Effector memory CD4-positive, alpha-beta T cell (primary cell): ENCODE results near the gene GCN1.

Experiments
- DNase-seq, 3 donors: peaks; one replicate each; pipeline ENCODE4 v3.0.0-alpha.2; 2020
- H3K27ac ChIP-seq: 2 replicates; pipeline ENCODE4 v1.7.0; 2013; ENCODE audit warnings: mild to moderate bottlenecking, low read length, moderate library complexity; ENCODE audit not compliant: insufficient read depth, poor library complexity, severe bottlenecking
- H3K27me3 ChIP-seq: replicated peaks from 2 replicates; pipeline ENCODE4 v1.7.0; 2013; ENCODE audit warnings: mild to moderate bottlenecking, low read length; ENCODE audit not compliant: insufficient read depth, control insufficient read depth, poor library complexity, severe bottlenecking
- H3K36me3 ChIP-seq: 2 replicates; pipeline ENCODE4 v1.7.0; 2013; ENCODE audit warnings: mild to moderate bottlenecking, low read length, moderate library complexity; ENCODE audit not compliant: control insufficient read depth, insufficient read depth
- H3K4me1 ChIP-seq: 2 replicates; pipeline ENCODE4 v1.7.0; 2013; ENCODE audit warnings: low read length, mild to moderate bottlenecking; ENCODE audit not compliant: control insufficient read depth, insufficient read depth, poor library complexity, severe bottlenecking
- H3K4me3 ChIP-seq: 2 replicates; pipeline ENCODE4 v1.7.0; 2013; ENCODE audit warnings: low read length, low read depth, mild to moderate bottlenecking; ENCODE audit not compliant: insufficient read depth, poor library complexity, severe bottlenecking
- H3K9me3 ChIP-seq: 2 replicates; pipeline ENCODE4 v1.7.0; 2013; ENCODE audit warnings: mild to moderate bottlenecking, low read length, moderate library complexity; ENCODE audit not compliant: control insufficient read depth

GCN1 gene

GRCh38 chr12:120091371-120092090 lies 103.0 kb downstream of the GCN1 start:
- Histone ChIP-seq H3K27me3 (no peaks in the 10 kb centered on the region), H3K27ac (no peak overlapping the region), H3K36me3 (peaks cover 16% of the 10 kb centered on the region), H3K4me1 (peaks cover 4% of the 10 kb centered on the region), H3K9me3 (no peaks in the 10 kb centered on the region), H3K4me3 (no peak overlapping the region)
- DNase-seq: no peak

GRCh38 chr12:120090626-120091295 lies 103.8 kb downstream of the GCN1 start:
- Histone ChIP-seq H3K4me1 (peaks cover 4% of the 10 kb centered on the region), H3K27me3 (no peaks in the 10 kb centered on the region), H3K27ac (no peak overlapping the region), H3K4me3 (no peak overlapping the region), H3K36me3 (peaks cover 10% of the 10 kb centered on the region), H3K9me3 (no peaks in the 10 kb centered on the region)
- DNase-seq: no peak

- Histone ChIP-seq H3K27ac (no peak overlapping the region), H3K9me3 (no peaks in the 10 kb centered on the region), H3K36me3 (peaks cover 10% of the 10 kb centered on the region), H3K4me3 (no peak overlapping the region), H3K4me1 (peaks cover 4% of the 10 kb centered on the region), H3K27me3 (no peaks in the 10 kb centered on the region)
- DNase-seq: no peak
These were observed 104.3 kb downstream of the GCN1 start for GRCh38 chr12:120090206-120090605.

- Histone ChIP-seq H3K36me3 (peaks cover 10% of the 10 kb centered on the region), H3K27me3 (no peaks in the 10 kb centered on the region), H3K4me3 (no peak overlapping the region), H3K9me3 (no peaks in the 10 kb centered on the region), H3K4me1 (peaks cover 4% of the 10 kb centered on the region), H3K27ac (no peak overlapping the region)
- DNase-seq: no peak
These were observed 104.7 kb downstream of the GCN1 start for GRCh38 chr12:120089796-120090195.

GRCh38 chr12:120089105-120089504 lies 105.4 kb downstream of the GCN1 start:
- Histone ChIP-seq H3K36me3 (peaks cover 10% of the 10 kb centered on the region), H3K27ac (no peak overlapping the region), H3K4me3 (no peak overlapping the region), H3K9me3 (no peaks in the 10 kb centered on the region), H3K27me3 (no peaks in the 10 kb centered on the region), H3K4me1 (peaks cover 4% of the 10 kb centered on the region)
- DNase-seq: no peak

GRCh38 chr12:120086801-120087621 lies 107.5 kb downstream of the GCN1 start:
- peak; percentile 99 to 100 (median 100) for DNase-seq
- Histone ChIP-seq H3K27me3 (no peaks in the 10 kb centered on the region), H3K27ac (peak overlapping the region; percentile 64), H3K9me3 (no peaks in the 10 kb centered on the region), H3K4me1 (peaks cover 4% of the 10 kb centered on the region), H3K4me3 (peak overlapping the region; percentile 39), H3K36me3 (peaks cover 10% of the 10 kb centered on the region)

GRCh38 chr12:120085920-120086645 lies 108.4 kb downstream of the GCN1 start:
- no peak overlapping the region for H3K4me3 ChIP-seq
- peaks cover 4% of the 10 kb centered on the region for H3K4me1 ChIP-seq
- no peaks in the 10 kb centered on the region for H3K9me3 ChIP-seq
- peaks cover 10% of the 10 kb centered on the region for H3K36me3 ChIP-seq
- no peak for DNase-seq
- H3K27ac ChIP-seq: peak overlapping the region; percentile 64
- H3K27me3 ChIP-seq: no peaks in the 10 kb centered on the region

GRCh38 chr12:120081641-120082040 lies 112.9 kb downstream of the GCN1 start:
- no peak for DNase-seq
- Histone ChIP-seq H3K27me3 (no peaks in the 10 kb centered on the region), H3K27ac (no peak overlapping the region), H3K4me3 (no peak overlapping the region), H3K4me1 (no peaks in the 10 kb centered on the region), H3K36me3 (no peaks in the 10 kb centered on the region), H3K9me3 (no peaks in the 10 kb centered on the region)

GRCh38 chr12:120079411-120080400 lies 114.8 kb downstream of the GCN1 start:
- no peaks in the 10 kb centered on the region for H3K36me3 ChIP-seq
- no peak for DNase-seq

More at GRCh38 chr12:120079411-120080400, 114.8 kb downstream of the GCN1 start:
- H3K4me1 ChIP-seq: peaks cover 7% of the 10 kb centered on the region
- no peak overlapping the region for H3K27ac ChIP-seq
- H3K9me3 ChIP-seq: no peaks in the 10 kb centered on the region
- H3K27me3 ChIP-seq: no peaks in the 10 kb centered on the region
- H3K4me3 ChIP-seq: no peak overlapping the region
